Measurements from ENCODE around the gene TEX44. TPM values are rescaled to one million over a fixed set of nuclear protein-coding genes. Genes with fewer than 3 reads are reported as not detected.
A peak's percentile ranks its signal among the peaks of the same experiment; 100 is the strongest.

The TEX44 gene
- total and polyA plus RNA-seq, 2 of the 13 experiments (the other 11 are each of a cell fraction or from before 2014, with no cell fraction given): not detected

- H4K20me1 ChIP-seq (ENCODE audit: insufficient read depth, low read length): no peaks in the 10 kb centered on the region
- H3K9me3 ChIP-seq (ENCODE audit: low read length): no peaks in the 10 kb centered on the region
- peaks cover 3 to 9% of the 10 kb centered on the region in 2 experiments; a peak in 2 of 5 replicates for H3K27me3 ChIP-seq (ENCODE audit: control insufficient read depth in 1 of 2, insufficient read depth in 2 of 2, low read length in 2 of 2)
- H3K9ac ChIP-seq (ENCODE audit: insufficient read depth, low read depth, low read length): peak overlapping the region; percentile 55; the same call in 1 of the 2 replicates
- peak; percentile 77 for DNase-seq (ENCODE audit: low spot score)
- H3K4me3 ChIP-seq (replicated peaks in 1 of 3; ENCODE audit: insufficient read depth in 1 of 3, low read depth in 2 of 3, low read length in 3 of 3): peak overlapping the region in 1 of 3 experiments; percentile 45; a peak in 2 of 6 replicates
- H2AFZ ChIP-seq (ENCODE audit: low read length): no peak overlapping the region
- intact Hi-C loops (cut with micrococcal nuclease; ENCODE audit: unreplicated experiment) (loop anchor here (1.0 to 2.0 kb wide), 4 partner anchors 59 to 169 kb away; partner anchors contain the start of gene PDE6D), in situ Hi-C loops (cut with HindIII; ENCODE audit: extremely low pct_ligation_motif_present, low pct_unique_long_range_greater_than_20kb) (loop anchor here (5.0 kb wide), 2 partner anchors 60 to 100 kb away; no protein-coding TSS in a partner anchor)
- H3K79me2 ChIP-seq (ENCODE audit: insufficient read depth, low read length): no peaks in the 10 kb centered on the region
- WGBS (ENCODE audit: low lambda C conversion rate): 22% methylated on average over 10 of the region's 10 CpGs
- CTCF ChIA-PET (ENCODE audit: low intra/inter-chr PET ratio, low total read pairs): interaction anchor here (0.6 to 3.7 kb wide), 6 partner anchors 59 to 169 kb away, joined by 3 to 39 read pairs (median 8); partner anchors contain the start of gene PDE6D
- peak; percentile 49 for ATAC-seq
- POLR2A ChIA-PET: interaction anchor here (1.3 to 1.5 kb wide), 3 partner anchors 55 to 102 kb away, joined by 4 to 7 read pairs (median 5); no protein-coding TSS in a partner anchor
- peak overlapping the region; percentile 28 for H3K27ac ChIP-seq (ENCODE audit: extremely low read length, insufficient read depth, low read length)
- no TSS peak for BruUV-seq (replicated peaks)
- H3K36me3 ChIP-seq (replicated peaks in 1 of 2; ENCODE audit: control insufficient read depth in 1 of 2, insufficient read depth in 2 of 2, low read length in 2 of 2): no peaks in the 10 kb centered on the region
- H3K4me1 ChIP-seq (ENCODE audit: insufficient read depth, low read length): peaks cover 59% of the 10 kb centered on the region
- peak; percentile 36 for FAIRE-seq
- peak overlapping the region; percentile 72 for H3K4me2 ChIP-seq (ENCODE audit: low read depth, low read length)
- no peak for TF ChIP-seq PAF1 (CRISPR knock-in tag; IDR thresholded peaks at IDR 0.05)
- TF ChIP-seq HDAC1 (CRISPR knock-in tag; IDR thresholded peaks at IDR 0.05): peak; percentile 37; the same call in 1 of the 2 replicates
- TF ChIP-seq ZNF3 (CRISPR knock-in tag; IDR thresholded peaks at IDR 0.05): no peak
- TF ChIP-seq ZBTB7A (CRISPR knock-in tag; IDR thresholded peaks at IDR 0.05): 0 out of 2 replicates have a peak, but pooled peaks have one; percentile 10
- peak; percentile 53; the same call in 1 of the 2 replicates for TF ChIP-seq RFX3 (CRISPR knock-in tag; IDR thresholded peaks at IDR 0.05)
- TF ChIP-seq REXO4 (CRISPR knock-in tag; IDR thresholded peaks at IDR 0.05; ENCODE audit: borderline replicate concordance): no peak
- TF ChIP-seq HMG20A (CRISPR knock-in tag; IDR thresholded peaks at IDR 0.05; ENCODE audit: borderline replicate concordance): 0 out of 2 replicates have a peak, but pooled peaks have one; percentile 7
- peak; percentile 62 for TF ChIP-seq SAP130 (CRISPR knock-in tag; IDR thresholded peaks at IDR 0.05; ENCODE audit: low read depth)
- TF ChIP-seq, protein P1, sequence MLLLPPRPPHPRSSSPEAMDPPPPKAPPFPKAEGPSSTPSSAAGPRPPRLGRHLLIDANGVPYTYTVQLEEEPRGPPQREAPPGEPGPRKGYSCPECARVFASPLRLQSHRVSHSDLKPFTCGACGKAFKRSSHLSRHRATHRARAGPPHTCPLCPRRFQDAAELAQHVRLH (CRISPR knock-in tag; IDR thresholded peaks at IDR 0.05; ENCODE audit: borderline replicate concordance, low read depth): no peak
- TF ChIP-seq ZNF512 (CRISPR knock-in tag; IDR thresholded peaks at IDR 0.05): 0 out of 2 replicates have a peak, but pooled peaks have one; percentile 53
- no peak for TF ChIP-seq ZNF530 (CRISPR knock-in tag; IDR thresholded peaks at IDR 0.05; ENCODE audit: low read depth)
- no peak for TF ChIP-seq ZNF296 (CRISPR knock-in tag; conservative IDR thresholded peaks at IDR 0.05)
- TF ChIP-seq ZNF839 (CRISPR knock-in tag; IDR thresholded peaks at IDR 0.05; ENCODE audit: borderline replicate concordance): 0 out of 2 replicates have a peak, but pooled peaks have one; percentile 46
- TF ChIP-seq RFX5 (IDR thresholded peaks at IDR 0.05; ENCODE audit: low read depth, low read length): no peak
- no peak for TF ChIP-seq EHMT2 (IDR thresholded peaks at IDR 0.05; ENCODE audit: borderline replicate concordance, low read depth, low read length)
- 0 out of 2 replicates have a peak, but pooled peaks have one; percentile 8 for TF ChIP-seq ZNF263 (CRISPR knock-in tag; IDR thresholded peaks at IDR 0.05)
- TF ChIP-seq NFIC (IDR thresholded peaks at IDR 0.05; ENCODE audit: low read length): no peak
- TF ChIP-seq, protein P2, sequence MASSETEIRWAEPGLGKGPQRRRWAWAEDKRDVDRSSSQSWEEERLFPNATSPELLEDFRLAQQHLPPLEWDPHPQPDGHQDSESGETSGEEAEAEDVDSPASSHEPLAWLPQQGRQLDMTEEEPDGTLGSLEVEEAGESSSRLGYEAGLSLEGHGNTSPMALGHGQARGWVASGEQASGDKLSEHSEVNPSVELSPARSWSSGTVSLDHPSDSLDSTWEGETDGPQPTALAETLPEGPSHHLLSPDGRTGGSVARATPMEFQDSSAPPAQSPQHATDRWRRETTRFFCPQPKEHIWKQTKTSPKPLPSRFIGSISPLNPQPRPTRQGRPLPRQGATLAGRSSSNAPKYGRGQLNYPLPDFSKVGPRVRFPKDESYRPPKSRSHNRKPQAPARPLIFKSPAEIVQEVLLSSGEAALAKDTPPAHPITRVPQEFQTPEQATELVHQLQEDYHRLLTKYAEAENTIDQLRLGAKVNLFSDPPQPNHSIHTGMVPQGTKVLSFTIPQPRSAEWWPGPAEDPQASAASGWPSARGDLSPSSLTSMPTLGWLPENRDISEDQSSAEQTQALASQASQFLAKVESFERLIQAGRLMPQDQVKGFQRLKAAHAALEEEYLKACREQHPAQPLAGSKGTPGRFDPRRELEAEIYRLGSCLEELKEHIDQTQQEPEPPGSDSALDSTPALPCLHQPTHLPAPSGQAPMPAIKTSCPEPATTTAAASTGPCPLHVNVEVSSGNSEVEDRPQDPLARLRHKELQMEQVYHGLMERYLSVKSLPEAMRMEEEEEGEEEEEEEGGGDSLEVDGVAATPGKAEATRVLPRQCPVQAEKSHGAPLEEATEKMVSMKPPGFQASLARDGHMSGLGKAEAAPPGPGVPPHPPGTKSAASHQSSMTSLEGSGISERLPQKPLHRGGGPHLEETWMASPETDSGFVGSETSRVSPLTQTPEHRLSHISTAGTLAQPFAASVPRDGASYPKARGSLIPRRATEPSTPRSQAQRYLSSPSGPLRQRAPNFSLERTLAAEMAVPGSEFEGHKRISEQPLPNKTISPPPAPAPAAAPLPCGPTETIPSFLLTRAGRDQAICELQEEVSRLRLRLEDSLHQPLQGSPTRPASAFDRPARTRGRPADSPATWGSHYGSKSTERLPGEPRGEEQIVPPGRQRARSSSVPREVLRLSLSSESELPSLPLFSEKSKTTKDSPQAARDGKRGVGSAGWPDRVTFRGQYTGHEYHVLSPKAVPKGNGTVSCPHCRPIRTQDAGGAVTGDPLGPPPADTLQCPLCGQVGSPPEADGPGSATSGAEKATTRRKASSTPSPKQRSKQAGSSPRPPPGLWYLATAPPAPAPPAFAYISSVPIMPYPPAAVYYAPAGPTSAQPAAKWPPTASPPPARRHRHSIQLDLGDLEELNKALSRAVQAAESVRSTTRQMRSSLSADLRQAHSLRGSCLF (CRISPR knock-in tag; IDR thresholded peaks at IDR 0.05; ENCODE audit: borderline replicate concordance): no peak
- no peak for TF ChIP-seq AGO2 (optimal IDR thresholded peaks at IDR 0.05; ENCODE audit: low read depth, low read length)
- TF ChIP-seq TOPORS (CRISPR knock-in tag; IDR thresholded peaks at IDR 0.05): no peak
These were observed 19.4 kb downstream of the TEX44 start for GRCh38 chr2:231612109-231612455.
